ENCODE measurements around the gene PIAS1.

The PIAS1 gene

DNA sequence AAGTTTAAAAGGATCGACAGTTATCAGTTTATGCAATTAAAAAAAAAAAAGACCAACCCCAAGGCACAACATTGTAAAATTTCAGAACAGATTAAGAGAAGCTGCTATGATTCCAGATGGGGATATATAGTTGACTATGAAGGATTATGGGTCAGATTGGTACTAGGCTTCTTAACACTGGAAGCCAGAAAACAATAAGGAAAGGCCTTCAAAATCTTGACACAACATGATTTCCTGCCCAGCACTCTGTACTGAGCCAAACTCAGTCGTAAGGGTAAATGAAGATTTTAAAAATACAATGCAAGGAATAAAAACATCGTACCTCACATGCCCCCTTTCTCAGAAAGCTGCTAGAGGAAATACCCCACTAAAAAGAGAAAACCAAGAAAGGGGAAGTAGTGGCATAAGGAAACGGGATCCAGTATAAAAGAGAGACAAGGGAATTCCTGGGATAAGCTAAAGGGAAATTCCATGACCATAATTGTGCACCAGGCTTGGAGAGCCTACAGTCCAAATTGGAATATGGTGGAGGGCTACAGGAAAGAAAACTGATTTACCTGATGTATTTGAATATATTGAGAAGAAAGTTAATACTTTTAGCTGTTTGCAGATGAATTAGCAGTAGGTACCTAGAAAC lies 27.9 kb downstream of the PIAS1 start:
- H3K4me3 ChIP-seq (replicated peaks; ENCODE audit: low read depth, low read length), result no peak overlapping the region
- TF ChIP-seq, protein P1, sequence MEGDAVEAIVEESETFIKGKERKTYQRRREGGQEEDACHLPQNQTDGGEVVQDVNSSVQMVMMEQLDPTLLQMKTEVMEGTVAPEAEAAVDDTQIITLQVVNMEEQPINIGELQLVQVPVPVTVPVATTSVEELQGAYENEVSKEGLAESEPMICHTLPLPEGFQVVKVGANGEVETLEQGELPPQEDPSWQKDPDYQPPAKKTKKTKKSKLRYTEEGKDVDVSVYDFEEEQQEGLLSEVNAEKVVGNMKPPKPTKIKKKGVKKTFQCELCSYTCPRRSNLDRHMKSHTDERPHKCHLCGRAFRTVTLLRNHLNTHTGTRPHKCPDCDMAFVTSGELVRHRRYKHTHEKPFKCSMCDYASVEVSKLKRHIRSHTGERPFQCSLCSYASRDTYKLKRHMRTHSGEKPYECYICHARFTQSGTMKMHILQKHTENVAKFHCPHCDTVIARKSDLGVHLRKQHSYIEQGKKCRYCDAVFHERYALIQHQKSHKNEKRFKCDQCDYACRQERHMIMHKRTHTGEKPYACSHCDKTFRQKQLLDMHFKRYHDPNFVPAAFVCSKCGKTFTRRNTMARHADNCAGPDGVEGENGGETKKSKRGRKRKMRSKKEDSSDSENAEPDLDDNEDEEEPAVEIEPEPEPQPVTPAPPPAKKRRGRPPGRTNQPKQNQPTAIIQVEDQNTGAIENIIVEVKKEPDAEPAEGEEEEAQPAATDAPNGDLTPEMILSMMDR (IDR thresholded peaks at IDR 0.05; ENCODE audit: insufficient read depth, low read length, poor library complexity, severe bottlenecking), result no peak
- no peak for DNase-seq (ENCODE audit: extremely low read depth, insufficient read length)
- H3K27me3 ChIP-seq (replicated peaks; ENCODE audit: control insufficient read depth, insufficient read depth, low read length), result no peaks in the 10 kb centered on the region
- peaks cover 2% of the 10 kb centered on the region; the same call in 1 of the 2 replicates for H3K36me3 ChIP-seq (ENCODE audit: control insufficient read depth, insufficient read depth, low read length)

DNA sequence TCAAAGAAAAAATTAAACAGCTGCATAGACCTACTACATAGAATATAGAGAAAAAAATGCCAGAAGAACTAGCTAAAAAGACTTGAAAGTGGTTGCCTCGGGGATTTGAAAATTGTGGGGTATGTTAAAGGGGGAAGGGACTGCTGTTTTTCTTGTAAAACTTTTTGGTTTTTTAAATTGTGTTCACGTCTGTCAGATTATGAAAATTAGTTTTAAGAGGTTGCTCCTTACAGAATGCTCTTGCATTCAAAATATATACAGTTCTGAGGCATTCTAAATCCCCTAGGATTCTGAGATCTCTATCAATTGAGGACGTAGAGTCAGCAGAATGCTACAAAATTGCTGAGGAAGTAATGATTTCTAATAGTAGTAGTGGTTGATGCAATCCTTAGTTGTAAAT lies 28.6 kb downstream of the PIAS1 start:
- H3K27me3 ChIP-seq (replicated peaks; ENCODE audit: control insufficient read depth, insufficient read depth, low read length), result no peaks in the 10 kb centered on the region
- H3K36me3 ChIP-seq (ENCODE audit: control insufficient read depth, insufficient read depth, low read length), result peaks cover 2% of the 10 kb centered on the region; the same call in 1 of the 2 replicates
- TF ChIP-seq, protein P1 (IDR thresholded peaks at IDR 0.05; ENCODE audit: insufficient read depth, low read length, poor library complexity, severe bottlenecking), result no peak
- no peak overlapping the region for H3K4me3 ChIP-seq (replicated peaks; ENCODE audit: low read depth, low read length)
- DNase-seq (ENCODE audit: extremely low read depth, insufficient read length), result no peak

DNA sequence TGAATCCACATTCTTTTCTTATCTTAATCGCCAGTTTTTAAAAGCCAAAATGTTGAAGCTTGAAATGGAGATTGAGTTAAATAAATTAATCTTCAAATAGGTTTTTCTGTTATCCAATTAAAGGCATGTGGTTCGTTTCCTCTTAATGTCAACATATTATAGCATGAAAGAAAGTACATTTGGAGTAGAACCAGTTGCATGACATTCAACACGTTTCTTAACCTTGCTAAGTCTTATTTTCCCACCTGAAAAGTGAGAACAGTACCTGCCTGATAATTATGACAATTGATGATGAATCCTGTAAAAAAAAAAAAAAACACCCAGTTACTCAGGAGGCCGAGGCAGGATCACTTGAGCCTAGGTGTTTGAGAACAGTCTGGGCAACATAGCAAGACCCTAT lies 29.3 kb downstream of the PIAS1 start:
- DNase-seq (ENCODE audit: extremely low read depth, insufficient read length), result no peak
- no peak overlapping the region for H3K4me3 ChIP-seq (replicated peaks; ENCODE audit: low read depth, low read length)
- TF ChIP-seq, protein P1 (IDR thresholded peaks at IDR 0.05; ENCODE audit: insufficient read depth, low read length, poor library complexity, severe bottlenecking), result no peak

DNA sequence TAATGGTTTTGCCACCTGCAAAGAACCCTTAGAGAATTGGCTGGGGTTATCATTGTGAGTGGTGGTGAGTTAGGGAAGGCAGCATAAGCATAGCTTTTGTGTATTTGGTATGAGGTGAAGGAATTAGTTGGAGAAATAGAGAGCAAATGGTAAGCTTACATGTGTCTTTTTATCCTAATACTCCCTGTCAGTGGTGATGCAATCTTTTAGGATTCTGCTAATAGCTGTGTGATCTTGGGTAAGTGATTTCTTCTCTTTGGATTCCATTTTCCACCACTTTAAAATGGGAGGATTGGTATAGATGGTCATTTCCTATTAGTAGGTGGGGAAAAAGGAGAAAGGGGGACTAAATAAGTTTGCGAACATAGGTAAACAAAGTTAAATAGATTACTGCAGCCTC lies 30.9 kb downstream of the PIAS1 start:
- peaks cover 3% of the 10 kb centered on the region; the same call in 1 of the 2 replicates for H3K36me3 ChIP-seq (ENCODE audit: control insufficient read depth, insufficient read depth, low read length)
- DNase-seq (ENCODE audit: extremely low read depth, insufficient read length), result no peak
- H3K27me3 ChIP-seq (replicated peaks; ENCODE audit: control insufficient read depth, insufficient read depth, low read length), result no peaks in the 10 kb centered on the region
- TF ChIP-seq, protein P1 (IDR thresholded peaks at IDR 0.05; ENCODE audit: insufficient read depth, low read length, poor library complexity, severe bottlenecking), result no peak
- no peak overlapping the region for H3K4me3 ChIP-seq (replicated peaks; ENCODE audit: low read depth, low read length)

More for the DNA sequence above, 29.3 kb downstream of the PIAS1 start:
- no peaks in the 10 kb centered on the region for H3K27me3 ChIP-seq (replicated peaks; ENCODE audit: control insufficient read depth, insufficient read depth, low read length)
- peaks cover 2% of the 10 kb centered on the region; the same call in 1 of the 2 replicates for H3K36me3 ChIP-seq (ENCODE audit: control insufficient read depth, insufficient read depth, low read length)

DNA sequence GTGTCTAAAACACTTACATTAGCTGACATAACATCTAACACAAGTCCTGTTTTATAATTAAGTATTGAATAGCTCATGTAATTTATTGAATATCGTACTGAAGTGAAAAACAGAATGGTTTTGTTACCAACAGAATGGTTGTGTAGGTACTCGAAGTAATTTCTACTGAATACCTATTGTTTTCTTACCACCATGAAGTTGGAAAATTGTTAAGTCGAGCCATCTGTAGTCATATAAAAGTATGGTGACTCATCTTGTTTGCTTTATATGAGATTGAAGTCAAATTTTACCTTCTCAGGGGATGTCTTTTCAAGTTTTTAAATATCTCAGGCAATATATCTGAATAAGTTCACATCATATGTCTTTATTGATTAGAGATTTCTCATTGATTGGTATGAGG lies 37.6 kb downstream of the PIAS1 start:
- DNase-seq (ENCODE audit: extremely low read depth, insufficient read length), result no peak
- H3K27me3 ChIP-seq (replicated peaks; ENCODE audit: control insufficient read depth, insufficient read depth, low read length), result no peaks in the 10 kb centered on the region
- H3K36me3 ChIP-seq (ENCODE audit: control insufficient read depth, insufficient read depth, low read length), result peaks cover 2% of the 10 kb centered on the region; the same call in 1 of the 2 replicates
- no peak overlapping the region for H3K4me3 ChIP-seq (replicated peaks; ENCODE audit: low read depth, low read length)
- TF ChIP-seq, protein P1 (IDR thresholded peaks at IDR 0.05; ENCODE audit: insufficient read depth, low read length, poor library complexity, severe bottlenecking), result no peak
